ENCODE measurements around the gene HHIPL1.

- TF ChIP-seq GATA2 (IDR thresholded peaks at IDR 0.05; ENCODE audit: low read depth, low read length) (no peak), GATA3 (IDR thresholded peaks at IDR 0.05; ENCODE audit: low read depth, low read length) (no peak)
Measured at GRCh38 chr14:99655521-99655920, 10.6 kb downstream of the HHIPL1 start.
